H9 (cell line): ENCODE measurements around the gene C7orf25. TPM values are rescaled to one million over a fixed set of nuclear protein-coding genes. Genes with fewer than 3 reads are reported as not detected.

Source experiments
- DNase-seq: peaks from one replicate; pipeline ENCODE4 v3.0.0-alpha.2; 2017
- H2AFZ ChIP-seq: one replicate; pipeline ENCODE4 v1.6.1; 2013; ENCODE audit warnings: mild to moderate bottlenecking, low read length, control low read depth, moderate library complexity
- H2AK5ac ChIP-seq: 2 replicates; pipeline ENCODE4 v1.6.1; 2013; ENCODE audit warnings: low read length, control low read depth, mixed read lengths; ENCODE audit not compliant: insufficient read length
- H2BK120ac ChIP-seq: one replicate; pipeline ENCODE4 v1.6.1; 2013; ENCODE audit warnings: low read depth, mild to moderate bottlenecking, low read length, control low read depth, inconsistent platforms; ENCODE audit not compliant: poor library complexity, severe bottlenecking
- H2BK12ac ChIP-seq: 2 replicates; pipeline ENCODE4 v1.6.1; 2013; ENCODE audit warnings: low read length, control low read depth, mixed read lengths, low read depth; ENCODE audit not compliant: insufficient read length
- H2BK15ac ChIP-seq: 2 replicates; pipeline ENCODE4 v1.6.1; 2013; ENCODE audit warnings: low read depth, low read length, control low read depth
- H2BK20ac ChIP-seq: one replicate; pipeline ENCODE4 v1.6.1; 2013; ENCODE audit warnings: low read depth, mild to moderate bottlenecking, low read length, control low read depth, inconsistent platforms; ENCODE audit not compliant: poor library complexity, severe bottlenecking
- H2BK5ac ChIP-seq: 2 replicates; pipeline ENCODE4 v1.6.1; 2013; ENCODE audit warnings: low read length, control low read depth, mixed read lengths; ENCODE audit not compliant: insufficient read length
- H3K14ac ChIP-seq: 2 replicates; pipeline ENCODE4 v1.6.1; 2013; ENCODE audit warnings: low read length, control low read depth; ENCODE audit not compliant: insufficient read depth
- H3K18ac ChIP-seq: 2 replicates; pipeline ENCODE4 v1.6.1; 2013; ENCODE audit warnings: low read depth, mild to moderate bottlenecking, mixed read lengths, low read length, control low read depth; ENCODE audit not compliant: insufficient read length
- H3K23ac ChIP-seq: 2 replicates; pipeline ENCODE4 v1.6.1; 2013; ENCODE audit warnings: low read length, control low read depth, mixed read lengths, low read depth; ENCODE audit not compliant: insufficient read length
- H3K23me2 ChIP-seq: 2 replicates; pipeline ENCODE4 v1.6.1; 2013; ENCODE audit warnings: low read depth, mild to moderate bottlenecking, mixed read lengths, low read length, control low read depth; ENCODE audit not compliant: insufficient read length, poor library complexity, severe bottlenecking
- H3K27ac ChIP-seq: 2 replicates; pipeline ENCODE4 v1.5.1; 2013; ENCODE audit warnings: low read length, control low read depth, mixed read lengths, low read depth; ENCODE audit not compliant: insufficient read length
- H3K27me3 ChIP-seq: 2 replicates; pipeline ENCODE4 v1.6.1; 2013; ENCODE audit warnings: low read length, control low read depth, inconsistent platforms; ENCODE audit not compliant: insufficient read depth
- H3K4ac ChIP-seq: 2 replicates; pipeline ENCODE4 v1.6.1; 2013; ENCODE audit warnings: low read depth, mild to moderate bottlenecking, control low read depth, inconsistent platforms, low read length, moderate library complexity
- H3K4me1 ChIP-seq: 2 replicates; pipeline ENCODE4 v1.6.1; 2013; ENCODE audit warnings: low read length, control low read depth, inconsistent platforms; ENCODE audit not compliant: insufficient read depth
- H3K4me2 ChIP-seq: 2 replicates; pipeline ENCODE4 v1.6.1; 2013; ENCODE audit warnings: low read length, control low read depth, mixed read lengths; ENCODE audit not compliant: insufficient read length, insufficient read depth
- H3K56ac ChIP-seq: 2 replicates; pipeline ENCODE4 v1.6.1; 2013; ENCODE audit warnings: low read depth, mild to moderate bottlenecking, mixed read lengths, low read length, control low read depth; ENCODE audit not compliant: insufficient read length
- H3K79me1 ChIP-seq: 2 replicates; pipeline ENCODE4 v1.6.1; 2013; ENCODE audit warnings: low read depth, mild to moderate bottlenecking, moderate library complexity, low read length, control low read depth, inconsistent platforms; ENCODE audit not compliant: insufficient read depth, poor library complexity, severe bottlenecking
- H3K79me2 ChIP-seq: 2 replicates; pipeline ENCODE4 v1.6.1; 2013; ENCODE audit warnings: low read length, control low read depth, inconsistent platforms; ENCODE audit not compliant: insufficient read depth
- H3K9ac ChIP-seq: 2 replicates; pipeline ENCODE4 v1.6.1; 2013; ENCODE audit warnings: low read length, control low read depth, mixed read lengths; ENCODE audit not compliant: insufficient read length; ENCODE audit errors: extremely low read depth
- H3K9me3 ChIP-seq: one replicate; pipeline ENCODE4 v1.6.1; 2013; ENCODE audit warnings: low read depth, low read length, inconsistent platforms; ENCODE audit not compliant: control insufficient read depth
- H3T11ph ChIP-seq: one replicate; pipeline ENCODE4 v1.6.1; 2013; ENCODE audit warnings: mild to moderate bottlenecking, low read length, control low read depth, inconsistent platforms
- H4K20me1 ChIP-seq: one replicate; pipeline ENCODE4 v1.6.1; 2013; ENCODE audit not compliant: control insufficient read depth, insufficient read length, insufficient read depth
- H4K5ac ChIP-seq: 2 replicates; pipeline ENCODE4 v1.6.1; 2013; ENCODE audit warnings: low read depth, mild to moderate bottlenecking, mixed read lengths, low read length, control low read depth; ENCODE audit not compliant: insufficient read length
- H4K8ac ChIP-seq: replicated peaks from 2 replicates; pipeline ENCODE4 v1.6.1; 2013; ENCODE audit warnings: low read length, control low read depth, mixed read lengths, low read depth; ENCODE audit not compliant: insufficient read length
- H4K91ac ChIP-seq: 2 replicates; pipeline ENCODE4 v1.6.1; 2013; ENCODE audit warnings: low read depth, mild to moderate bottlenecking, moderate library complexity, mixed read lengths, low read length, control low read depth; ENCODE audit not compliant: insufficient read length
- H3K27ac Mint-ChIP-seq, 3 experiments: 2 replicates in 2 of 3; 3 replicates in 1 of 3; pipeline ENCODE4 v1.8.0; 2020 to 2021; ENCODE audit warnings: mixed read lengths in 3 of 3, mild to moderate bottlenecking in 1 of 3, moderate library complexity in 1 of 3
- H3K27me3 Mint-ChIP-seq: 2 replicates; pipeline ENCODE4 v1.8.0; 2021; ENCODE audit warnings: low read depth, mild to moderate bottlenecking, moderate library complexity, mixed read lengths
- H3K36me3 Mint-ChIP-seq, 3 experiments: 2 replicates in 2 of 3; 3 replicates in 1 of 3; pipeline ENCODE4 v1.8.0; 2020 to 2021; ENCODE audit warnings: low read depth in 3 of 3, mixed read lengths in 3 of 3; ENCODE audit not compliant: insufficient read depth in 1 of 3
- H3K4me1 Mint-ChIP-seq, 2 experiments: 2 replicates each; pipeline ENCODE4 v1.8.0; 2020; ENCODE audit warnings: mixed read lengths in 2 of 2
- H3K4me3 Mint-ChIP-seq, 2 experiments: 2 replicates in 1 of 2; 3 replicates in 1 of 2; pipeline ENCODE4 v1.8.0; 2020 to 2021; ENCODE audit warnings: mild to moderate bottlenecking in 2 of 2, mixed read lengths in 2 of 2, moderate library complexity in 1 of 2
- H3K9me3 Mint-ChIP-seq, 2 experiments: 2 replicates in 1 of 2; 3 replicates in 1 of 2; pipeline ENCODE4 v1.8.0; 2020; ENCODE audit warnings: mild to moderate bottlenecking in 2 of 2, mixed read lengths in 2 of 2, moderate library complexity in 1 of 2
- CTCF ChIP-seq: fragments of 200-600 bp; sonication (generic); conservative IDR thresholded peaks from 3 replicates; pipeline ENCODE4 v1.8.0; 2021; ENCODE audit warnings: antibody characterized with exemption, mild to moderate bottlenecking
- WGBS: extraction: QIAGEN DNeasy Blood & Tissue Kit; methylation state at CpG from one replicate; pipeline ENCODE4 v1.1.7; 2013; ENCODE audit warnings: missing lambda C conversion rate, low lambda C conversion rate, mixed read lengths; ENCODE audit not compliant: insufficient read length; ENCODE audit errors: extremely low coverage; 5-methylcytosine and 5-hydroxymethylcytosine counted together
- total RNA-seq: library from RNA; stranded (reverse); gene quantifications from 2 replicates; pipeline ENCODE4 v1.2.1, GENCODE V29; 2021

The C7orf25 gene
- total RNA-seq, 1 experiment from 2014 or later: 3.8 TPM

DNA sequence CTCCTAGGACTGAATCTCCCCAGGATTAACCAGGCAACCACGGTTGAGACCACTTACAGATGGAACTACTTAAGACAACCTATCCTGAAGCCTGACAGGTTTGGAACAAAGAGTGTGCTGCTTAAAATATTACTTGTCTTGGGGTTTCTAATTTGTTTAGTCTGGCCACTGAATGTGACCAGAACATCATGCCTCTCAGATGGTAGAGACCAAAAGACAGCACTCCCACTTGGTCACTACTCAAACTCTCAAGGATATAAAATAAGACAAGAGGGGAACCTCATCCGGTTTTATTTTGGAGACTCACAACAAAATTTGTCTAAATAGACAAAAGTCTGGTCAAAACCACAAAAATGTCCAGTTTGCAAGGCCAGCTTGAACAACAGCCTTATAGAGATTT, 35.7 kb upstream of the C7orf25 start:
- no peak for TF ChIP-seq CTCF
- peaks cover 3 to 9% of the 10 kb centered on the region in 2 experiments; a peak in 3 of 4 replicates for H3K4me1 Mint-ChIP-seq

More for the DNA sequence above, 35.7 kb upstream of the C7orf25 start:
- no peaks in the 10 kb centered on the region for H3K79me1 ChIP-seq
- no peak for DNase-seq
- H3K4me1 ChIP-seq: no peaks in the 10 kb centered on the region
- H3K4ac ChIP-seq: no peak overlapping the region
- no peak overlapping the region for H3K4me2 ChIP-seq
- no peak overlapping the region for H3K23ac ChIP-seq
- Mint-ChIP-seq H3K27ac (no peak overlapping the region), H3K4me3 (no peak overlapping the region), H3K9me3 (0 out of 5 replicates have a peak, but pooled peaks cover 0 to 2% of the 10 kb centered on the region in 2 experiments), H3K27me3 (no peaks in the 10 kb centered on the region), H3K36me3 (peaks cover 0 to 2% (median 0%) of the 10 kb centered on the region in 3 experiments; a peak in 1 of 7 replicates)
- H3K23me2 ChIP-seq: no peaks in the 10 kb centered on the region
- H4K20me1 ChIP-seq: no peaks in the 10 kb centered on the region
- no peak overlapping the region for H4K5ac ChIP-seq
- H2BK15ac ChIP-seq: no peak overlapping the region
- no peak overlapping the region for H2AK5ac ChIP-seq
- no peaks in the 10 kb centered on the region for H3K79me2 ChIP-seq
- H3K9ac ChIP-seq: no peak overlapping the region
- no peak overlapping the region for H3K27ac ChIP-seq
- no peak overlapping the region for H2BK120ac ChIP-seq
- H4K8ac ChIP-seq: no peak overlapping the region
- H3K14ac ChIP-seq: no peak overlapping the region
- no peak overlapping the region for H3K18ac ChIP-seq
- no peak overlapping the region for H2BK12ac ChIP-seq
- no peaks in the 10 kb centered on the region for H3K27me3 ChIP-seq
- H2BK20ac ChIP-seq: no peak overlapping the region
- H3K9me3 ChIP-seq: no peaks in the 10 kb centered on the region
- H2AFZ ChIP-seq: no peak overlapping the region
- no peak overlapping the region for H4K91ac ChIP-seq
- no peak overlapping the region for H2BK5ac ChIP-seq
- no peak overlapping the region for H3K56ac ChIP-seq
- H3T11ph ChIP-seq: no peak overlapping the region
- no CpG with 5 or more reads among the region's 2 CpGs for WGBS
